Stomach smooth muscle (tissue), 2 donors: ENCODE results near the gene LPIN1.

Source experiments
- H3K27ac ChIP-seq: one replicate; pipeline ENCODE4 v1.7.0; 2013; ENCODE audit warnings: mild to moderate bottlenecking, low read length, inconsistent platforms
- H3K27me3 ChIP-seq, 2 donors: one replicate each; pipeline ENCODE4 v1.7.0; 2013; ENCODE audit warnings: low read length in 2 of 2; ENCODE audit not compliant: insufficient read depth in 2 of 2, control insufficient read depth in 1 of 2
- H3K36me3 ChIP-seq, 2 donors: one replicate each; pipeline ENCODE4 v1.7.0; 2013; ENCODE audit warnings: low read length in 2 of 2; ENCODE audit not compliant: control insufficient read depth in 2 of 2, insufficient read depth in 2 of 2
- H3K4me1 ChIP-seq: one replicate; pipeline ENCODE4 v1.7.0; 2013; ENCODE audit warnings: low read length; ENCODE audit not compliant: control insufficient read depth, insufficient read depth
- H3K4me3 ChIP-seq, 2 donors: one replicate each; pipeline ENCODE4 v1.7.0; 2013; ENCODE audit warnings: low read length in 2 of 2
- H3K9ac ChIP-seq, 2 donors: one replicate each; pipeline ENCODE4 v1.7.0; 2013; ENCODE audit warnings: low read length in 2 of 2, mild to moderate bottlenecking in 1 of 2
- H3K9me3 ChIP-seq, 2 donors: one replicate each; pipeline ENCODE4 v1.7.0; 2013; ENCODE audit warnings: low read length in 2 of 2; ENCODE audit not compliant: control insufficient read depth in 2 of 2
- donor health status: healthy.
- donor health status: Pancreatic carcinoma.

The LPIN1 gene

GRCh38 chr2:11876889-11877288 lies 130.5 kb downstream of the LPIN1 start:
- H3K4me3 ChIP-seq, result no peak overlapping the region
- no peak overlapping the region for H3K27ac ChIP-seq
- no peaks in the 10 kb centered on the region for H3K27me3 ChIP-seq

More at GRCh38 chr2:11876889-11877288, 130.5 kb downstream of the LPIN1 start:
- H3K9ac ChIP-seq, result no peak overlapping the region
- H3K9me3 ChIP-seq, result no peaks in the 10 kb centered on the region
- H3K4me1 ChIP-seq, result peaks cover 5% of the 10 kb centered on the region
- no peaks in the 10 kb centered on the region for H3K36me3 ChIP-seq
